ENCODE results near the gene VPS33A. TPM values are rescaled to one million over a fixed set of nuclear protein-coding genes. Genes with fewer than 3 reads are reported as not detected.

The VPS33A gene
- total and polyA plus RNA-seq, 2 donors (not counting 1 experiment from before 2014, with no cell fraction given): 15.4 to 22.3 TPM

- no peak overlapping the region for H2AFZ ChIP-seq (ENCODE audit: low read length)
- H3K9me3 ChIP-seq (ENCODE audit: control insufficient read depth, insufficient read depth, low read depth, low read length): no peaks in the 10 kb centered on the region
- H3K4me1 ChIP-seq (ENCODE audit: control insufficient read depth, extremely low read depth, insufficient read depth, low read length): no peaks in the 10 kb centered on the region
- TF ChIP-seq EZH2 (IDR thresholded peaks at IDR 0.05; ENCODE audit: low read length, missing control alignments) (no peak), CTCF (conservative IDR thresholded peaks at IDR 0.05 in 1 of 2, IDR thresholded peaks at IDR 0.05 in 1 of 2; ENCODE audit: low read depth in 1 of 2, low read length in 2 of 2) (no peak)
- H3K27ac ChIP-seq (ENCODE audit: insufficient read depth, low read length): no peak overlapping the region
- no peak overlapping the region for H3K9ac ChIP-seq (ENCODE audit: insufficient read depth, low read length)
- no peaks in the 10 kb centered on the region for H3K79me2 ChIP-seq (ENCODE audit: control insufficient read depth, insufficient read depth, low read length)
- H4K20me1 ChIP-seq (ENCODE audit: control insufficient read depth, extremely low read depth, insufficient read depth, low read length): no peaks in the 10 kb centered on the region
- peaks cover 8% of the 10 kb centered on the region for H3K36me3 ChIP-seq (ENCODE audit: control insufficient read depth, insufficient read depth, low read length)
- H3K4me3 ChIP-seq (replicated peaks in 1 of 4; ENCODE audit: control extremely low read depth in 1 of 4, insufficient read depth in 1 of 4, low read depth in 3 of 4, low read length in 4 of 4): no peak overlapping the region
- H3K27me3 ChIP-seq (ENCODE audit: control insufficient read depth, insufficient read depth, low read length): peaks cover 12% of the 10 kb centered on the region
- no peak overlapping the region for H3K4me2 ChIP-seq (ENCODE audit: extremely low read depth, insufficient read depth, low read length)
- no peak for DNase-seq (ENCODE audit: low read depth in 2 of 2)
Observed at GRCh38 chr12:122208073-122208820, 58.0 kb downstream of the VPS33A start.

- Histone ChIP-seq H3K27me3 (ENCODE audit: control insufficient read depth, insufficient read depth, low read length) (peaks cover 12% of the 10 kb centered on the region), H3K4me1 (ENCODE audit: control insufficient read depth, extremely low read depth, insufficient read depth, low read length) (no peaks in the 10 kb centered on the region), H3K4me2 (ENCODE audit: extremely low read depth, insufficient read depth, low read length) (no peak overlapping the region), H3K79me2 (ENCODE audit: control insufficient read depth, insufficient read depth, low read length) (no peaks in the 10 kb centered on the region), H3K9ac (ENCODE audit: insufficient read depth, low read length) (no peak overlapping the region), H3K9me3 (ENCODE audit: control insufficient read depth, insufficient read depth, low read depth, low read length) (no peaks in the 10 kb centered on the region), H3K4me3 (replicated peaks in 1 of 4; ENCODE audit: control extremely low read depth in 1 of 4, insufficient read depth in 1 of 4, low read depth in 3 of 4, low read length in 4 of 4) (no peak overlapping the region), H2AFZ (ENCODE audit: low read length) (no peak overlapping the region), H3K36me3 (ENCODE audit: control insufficient read depth, insufficient read depth, low read length) (peaks cover 8% of the 10 kb centered on the region), H4K20me1 (ENCODE audit: control insufficient read depth, extremely low read depth, insufficient read depth, low read length) (no peaks in the 10 kb centered on the region), H3K27ac (ENCODE audit: insufficient read depth, low read length) (no peak overlapping the region)
- no peak for DNase-seq (ENCODE audit: low read depth in 2 of 2)
- TF ChIP-seq CTCF (conservative IDR thresholded peaks at IDR 0.05 in 1 of 2, IDR thresholded peaks at IDR 0.05 in 1 of 2; ENCODE audit: low read depth in 1 of 2, low read length in 2 of 2) (no peak), EZH2 (IDR thresholded peaks at IDR 0.05; ENCODE audit: low read length, missing control alignments) (no peak)
Observed at GRCh38 chr12:122207391-122207790, 58.9 kb downstream of the VPS33A start.

GRCh38 chr12:122206976-122207375, 59.3 kb downstream of the VPS33A start:
- Histone ChIP-seq H3K4me2 (ENCODE audit: extremely low read depth, insufficient read depth, low read length) (no peak overlapping the region), H3K4me1 (ENCODE audit: control insufficient read depth, extremely low read depth, insufficient read depth, low read length) (no peaks in the 10 kb centered on the region), H3K27me3 (ENCODE audit: control insufficient read depth, insufficient read depth, low read length) (peaks cover 12% of the 10 kb centered on the region), H3K36me3 (ENCODE audit: control insufficient read depth, insufficient read depth, low read length) (peaks cover 5% of the 10 kb centered on the region), H2AFZ (ENCODE audit: low read length) (no peak overlapping the region), H3K27ac (ENCODE audit: insufficient read depth, low read length) (no peak overlapping the region), H3K79me2 (ENCODE audit: control insufficient read depth, insufficient read depth, low read length) (no peaks in the 10 kb centered on the region), H3K4me3 (replicated peaks in 1 of 4; ENCODE audit: control extremely low read depth in 1 of 4, insufficient read depth in 1 of 4, low read depth in 3 of 4, low read length in 4 of 4) (no peak overlapping the region), H3K9ac (ENCODE audit: insufficient read depth, low read length) (no peak overlapping the region), H4K20me1 (ENCODE audit: control insufficient read depth, extremely low read depth, insufficient read depth, low read length) (no peaks in the 10 kb centered on the region), H3K9me3 (ENCODE audit: control insufficient read depth, insufficient read depth, low read depth, low read length) (no peaks in the 10 kb centered on the region)
- DNase-seq (ENCODE audit: low read depth in 2 of 2): no peak
- TF ChIP-seq EZH2 (IDR thresholded peaks at IDR 0.05; ENCODE audit: low read length, missing control alignments) (no peak), CTCF (conservative IDR thresholded peaks at IDR 0.05 in 1 of 2, IDR thresholded peaks at IDR 0.05 in 1 of 2; ENCODE audit: low read depth in 1 of 2, low read length in 2 of 2) (no peak)
